Measurements from ENCODE around the gene WDFY4. TPM values are rescaled to one million over a fixed set of nuclear protein-coding genes. Genes with fewer than 3 reads are reported as not detected.

WDFY4 gene
- total RNA-seq, 1 donor from 2014 or later, result not detected

DNA sequence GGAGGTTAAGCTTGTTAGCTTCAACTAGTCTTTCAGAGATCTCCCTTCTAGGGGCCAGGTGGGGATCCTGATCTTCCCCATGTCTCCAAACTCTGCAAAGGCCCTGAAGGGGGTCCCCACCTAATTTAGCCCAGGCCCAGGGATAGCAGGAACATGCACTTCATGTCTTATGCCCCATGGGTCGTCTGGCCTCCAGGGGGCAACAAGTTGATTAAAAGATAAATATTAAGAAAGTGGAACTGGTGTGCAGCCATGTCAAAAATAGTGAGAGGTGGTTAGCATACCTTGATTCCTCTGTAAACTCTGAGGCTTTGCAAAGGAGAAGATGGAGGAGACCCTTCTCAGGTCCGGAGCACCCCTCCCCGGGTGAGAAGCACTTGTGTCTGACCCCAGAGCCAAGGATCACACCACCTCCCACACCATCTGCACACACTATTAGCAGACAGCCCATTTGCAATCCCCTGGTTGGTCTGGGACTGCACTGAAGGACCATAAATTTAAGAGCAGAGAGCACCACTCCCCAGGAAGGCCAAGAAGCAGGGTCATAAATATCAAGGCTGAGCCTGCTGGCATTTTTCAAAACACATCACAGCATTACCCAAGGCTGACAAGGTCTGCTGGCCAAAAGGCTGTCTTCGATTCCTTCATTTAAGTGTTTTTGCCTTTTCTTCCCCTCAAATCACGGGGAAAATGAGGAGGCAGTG, 299.1 kb downstream of the WDFY4 start:
- Histone ChIP-seq H3K36me3 (ENCODE audit: control insufficient read depth, insufficient read depth, low read length) (no peaks in the 10 kb centered on the region), H3K4me3 (ENCODE audit: low read depth, low read length) (no peak overlapping the region), H3K27me3 (ENCODE audit: control insufficient read depth, insufficient read depth, low read length) (peaks cover 4% of the 10 kb centered on the region)
- no peak for TF ChIP-seq CTCF (IDR thresholded peaks at IDR 0.05; ENCODE audit: insufficient read depth, low read length, poor library complexity, severe bottlenecking)
- DNase-seq (ENCODE audit: low read depth), result no peak

GRCh38 chr10:48985621-48986158, 301.0 kb downstream of the WDFY4 start:
- no peak for DNase-seq (ENCODE audit: low read depth)
- Histone ChIP-seq H3K27me3 (ENCODE audit: control insufficient read depth, insufficient read depth, low read length) (peaks cover 4% of the 10 kb centered on the region), H3K36me3 (ENCODE audit: control insufficient read depth, insufficient read depth, low read length) (no peaks in the 10 kb centered on the region), H3K4me3 (ENCODE audit: low read depth, low read length) (no peak overlapping the region)
- TF ChIP-seq CTCF (IDR thresholded peaks at IDR 0.05; ENCODE audit: insufficient read depth, low read length, poor library complexity, severe bottlenecking), result no peak

GRCh38 chr10:48990226-48990625, 305.6 kb downstream of the WDFY4 start:
- no peak for TF ChIP-seq CTCF (IDR thresholded peaks at IDR 0.05; ENCODE audit: insufficient read depth, low read length, poor library complexity, severe bottlenecking)
- no peak for DNase-seq (ENCODE audit: low read depth)
- Histone ChIP-seq H3K4me3 (ENCODE audit: low read depth, low read length) (no peak overlapping the region), H3K36me3 (ENCODE audit: control insufficient read depth, insufficient read depth, low read length) (no peaks in the 10 kb centered on the region), H3K27me3 (ENCODE audit: control insufficient read depth, insufficient read depth, low read length) (no peaks in the 10 kb centered on the region)

DNA sequence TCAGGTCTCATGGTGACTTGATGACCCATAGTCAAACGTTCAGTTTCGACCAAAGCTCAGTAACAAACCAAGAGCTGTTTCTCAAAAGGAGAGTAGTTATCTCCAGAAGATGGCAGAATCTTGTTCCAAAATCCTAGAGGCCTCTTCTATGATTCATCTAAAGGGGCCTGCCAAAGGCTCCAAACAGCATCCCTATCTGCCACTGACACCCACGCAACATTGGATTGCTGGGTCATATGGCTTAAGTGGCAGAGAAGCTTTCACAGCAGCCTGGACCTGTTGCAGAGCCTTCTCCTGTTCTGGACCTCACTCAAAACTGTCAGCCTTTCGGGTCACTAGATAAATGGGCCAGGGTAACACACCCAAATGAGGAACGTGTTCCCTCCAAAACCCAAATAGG, 309.0 kb downstream of the WDFY4 start:
- H3K4me3 ChIP-seq (ENCODE audit: low read depth, low read length), result no peak overlapping the region
- TF ChIP-seq CTCF (IDR thresholded peaks at IDR 0.05; ENCODE audit: insufficient read depth, low read length, poor library complexity, severe bottlenecking), result no peak
- H3K36me3 ChIP-seq (ENCODE audit: control insufficient read depth, insufficient read depth, low read length), result no peaks in the 10 kb centered on the region
- H3K27me3 ChIP-seq (ENCODE audit: control insufficient read depth, insufficient read depth, low read length), result no peaks in the 10 kb centered on the region
- no peak for DNase-seq (ENCODE audit: low read depth)

GRCh38 chr10:48996329-48996728, 311.7 kb downstream of the WDFY4 start:
- no peaks in the 10 kb centered on the region for H3K36me3 ChIP-seq (ENCODE audit: control insufficient read depth, insufficient read depth, low read length)
- no peaks in the 10 kb centered on the region for H3K27me3 ChIP-seq (ENCODE audit: control insufficient read depth, insufficient read depth, low read length)
- no peak for TF ChIP-seq CTCF (IDR thresholded peaks at IDR 0.05; ENCODE audit: insufficient read depth, low read length, poor library complexity, severe bottlenecking)
- H3K4me3 ChIP-seq (ENCODE audit: low read depth, low read length), result no peak overlapping the region
- DNase-seq (ENCODE audit: low read depth), result no peak

DNA sequence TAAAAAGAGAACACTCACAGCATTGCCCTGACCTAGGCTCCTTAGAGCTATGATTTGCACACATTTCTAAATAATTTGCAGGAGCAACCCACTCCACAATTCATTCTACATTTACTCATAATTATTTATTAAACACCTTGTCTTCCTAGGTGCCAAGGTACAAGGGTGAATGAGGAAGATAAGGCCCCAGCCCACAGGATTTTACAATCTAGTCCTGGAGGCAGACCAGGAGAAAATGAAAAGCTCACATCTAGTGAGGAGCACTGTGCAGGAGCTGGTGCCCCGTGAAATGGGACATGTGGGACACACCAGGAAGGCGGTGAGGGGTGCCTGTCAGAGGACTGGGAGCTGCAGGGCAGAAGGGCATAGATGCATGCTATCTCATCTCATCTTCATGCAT, 314.7 kb downstream of the WDFY4 start:
- TF ChIP-seq CTCF (IDR thresholded peaks at IDR 0.05; ENCODE audit: insufficient read depth, low read length, poor library complexity, severe bottlenecking), result no peak
- Histone ChIP-seq H3K36me3 (ENCODE audit: control insufficient read depth, insufficient read depth, low read length) (no peaks in the 10 kb centered on the region), H3K4me3 (ENCODE audit: low read depth, low read length) (no peak overlapping the region), H3K27me3 (ENCODE audit: control insufficient read depth, insufficient read depth, low read length) (peaks cover 10% of the 10 kb centered on the region)
- no peak for DNase-seq (ENCODE audit: low read depth)
